Epidermal melanocyte (primary cell): ENCODE measurements around the gene TPSD1.
"Not testable (repeated sequence)": the region's sequence is repeated elsewhere in the genome, so short reads cannot be mapped to it uniquely, and the experiment has no call there.

Experiments
- DNase-seq: peaks from one replicate; pipeline ENCODE4 v3.0.0; 2011; ENCODE audit warnings: low spot score; ENCODE audit not compliant: insufficient read length

The TPSD1 gene

DNA sequence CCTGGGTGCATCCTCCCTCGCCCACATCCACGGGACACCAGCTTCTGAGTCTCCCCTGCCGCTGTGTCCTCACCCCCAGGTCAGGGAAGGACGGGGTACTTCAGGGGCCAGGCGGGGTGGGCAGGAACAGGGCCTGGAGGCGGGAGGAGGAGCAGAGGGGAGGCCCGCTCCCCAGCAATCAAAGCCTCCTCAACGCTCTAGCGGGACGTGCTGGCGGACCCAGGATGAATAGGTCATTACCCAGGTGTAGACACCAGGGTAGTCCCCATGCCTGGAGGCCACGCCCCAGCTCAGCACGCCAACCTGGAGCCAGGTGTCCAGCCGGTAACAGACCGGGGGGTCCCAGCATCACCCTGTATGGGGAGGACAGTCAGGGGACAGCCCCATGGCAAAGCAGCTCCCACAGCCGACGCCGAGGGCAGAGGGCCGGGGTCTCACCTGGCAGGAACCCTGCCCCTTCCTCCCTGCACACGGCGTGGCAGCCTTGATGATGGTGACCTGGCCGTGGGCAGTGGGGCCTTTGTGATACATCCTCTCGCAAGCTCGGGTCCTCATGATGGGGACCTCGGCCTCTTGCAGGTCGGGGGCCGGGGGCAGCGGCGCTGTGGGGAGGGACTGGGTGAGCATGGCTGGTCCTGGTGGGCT, 24.2 kb downstream of the TPSD1 start:
- DNase-seq, result no peak

DNA sequence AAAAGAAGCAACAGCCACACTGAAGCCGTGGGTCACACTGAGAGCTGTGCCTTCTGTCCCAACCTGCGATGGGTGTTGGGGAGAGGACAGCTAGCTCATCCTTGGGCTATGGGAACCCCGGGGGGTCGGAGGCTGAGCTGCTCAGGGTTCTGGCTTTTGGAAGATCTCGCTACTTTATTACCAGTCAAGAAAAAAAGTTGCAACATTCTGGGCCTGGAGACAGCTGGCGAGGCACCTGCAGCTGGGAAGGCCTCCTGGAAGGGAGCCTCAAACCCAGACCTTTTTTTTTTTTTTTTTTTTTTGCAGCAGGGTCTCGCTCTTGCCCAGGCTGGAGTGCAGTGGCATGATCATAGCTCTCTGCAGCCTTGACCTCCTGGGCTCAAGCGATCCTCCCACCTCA, 24.9 kb downstream of the TPSD1 start:
- DNase-seq, result no peak

DNA sequence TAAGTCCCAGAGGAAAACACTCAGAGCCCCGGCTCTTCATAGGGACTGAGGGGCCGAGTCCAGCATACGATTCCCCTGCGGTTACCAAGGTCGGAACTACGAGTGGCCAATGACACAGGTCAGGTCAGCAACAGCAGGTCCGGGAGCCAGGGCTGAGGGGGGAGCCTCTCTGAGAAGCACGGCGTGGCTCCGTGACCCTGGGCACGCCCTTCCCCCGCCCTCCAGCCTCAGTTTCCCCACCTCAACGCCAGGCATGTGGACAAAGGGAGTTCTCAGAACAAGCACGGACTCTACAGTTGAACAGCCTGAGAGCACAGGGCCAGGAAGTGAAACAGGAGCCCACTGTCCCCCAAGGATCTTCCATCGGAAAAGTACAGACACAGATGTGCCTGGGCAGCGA, 25.6 kb downstream of the TPSD1 start:
- no peak for DNase-seq

DNA sequence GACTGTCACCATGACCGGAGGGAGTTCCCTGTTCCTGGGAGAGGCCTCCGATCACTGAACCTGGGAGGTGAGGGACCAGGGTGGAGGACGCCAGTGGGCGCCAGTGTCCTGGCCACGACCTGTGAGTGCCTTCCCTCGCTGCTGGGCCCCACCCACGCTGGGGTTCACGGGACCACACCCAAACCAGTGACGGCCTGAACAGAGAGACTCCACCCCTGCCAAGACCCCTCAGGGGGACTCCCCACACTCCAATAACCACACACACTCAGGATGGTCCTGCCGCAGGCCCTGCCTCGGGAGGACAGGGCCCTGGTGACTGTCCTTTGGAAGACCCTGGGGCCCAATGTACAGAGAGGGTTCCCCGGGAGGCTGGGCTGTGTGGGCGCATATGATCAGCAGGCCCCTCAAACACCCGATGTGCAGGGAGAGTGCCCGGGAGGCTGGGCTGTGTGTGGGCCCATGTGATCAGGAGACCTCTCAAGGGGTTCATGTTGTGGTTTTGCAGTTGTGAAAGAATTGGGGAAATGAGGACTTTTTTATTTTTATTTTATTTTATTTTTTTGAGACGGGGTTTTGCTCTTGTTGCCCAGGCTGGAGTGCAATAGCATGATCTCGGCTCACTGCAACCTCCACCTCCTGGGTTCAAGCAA, 26.6 kb downstream of the TPSD1 start:
- DNase-seq, result no peak

DNA sequence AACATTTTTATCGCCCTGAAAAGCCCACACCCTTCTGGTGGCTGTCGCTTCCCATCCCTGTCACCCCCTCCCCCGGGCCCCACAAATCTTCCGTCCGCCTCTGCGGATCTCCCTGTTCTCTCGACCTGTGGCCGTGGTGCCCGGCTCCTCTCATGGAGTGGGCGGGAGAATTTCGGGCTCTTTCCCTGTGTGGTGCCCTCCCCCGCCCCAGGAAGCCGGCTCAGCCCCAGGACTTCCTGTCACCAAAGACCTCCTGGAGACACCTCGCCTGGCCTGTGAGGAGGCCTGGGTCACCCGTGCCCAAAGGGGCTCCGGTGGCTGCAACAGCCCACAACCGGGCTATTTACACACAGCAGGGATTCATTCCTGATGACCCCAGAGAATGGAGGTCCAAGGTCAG, 27.4 kb downstream of the TPSD1 start:
- DNase-seq, result no peak

DNA sequence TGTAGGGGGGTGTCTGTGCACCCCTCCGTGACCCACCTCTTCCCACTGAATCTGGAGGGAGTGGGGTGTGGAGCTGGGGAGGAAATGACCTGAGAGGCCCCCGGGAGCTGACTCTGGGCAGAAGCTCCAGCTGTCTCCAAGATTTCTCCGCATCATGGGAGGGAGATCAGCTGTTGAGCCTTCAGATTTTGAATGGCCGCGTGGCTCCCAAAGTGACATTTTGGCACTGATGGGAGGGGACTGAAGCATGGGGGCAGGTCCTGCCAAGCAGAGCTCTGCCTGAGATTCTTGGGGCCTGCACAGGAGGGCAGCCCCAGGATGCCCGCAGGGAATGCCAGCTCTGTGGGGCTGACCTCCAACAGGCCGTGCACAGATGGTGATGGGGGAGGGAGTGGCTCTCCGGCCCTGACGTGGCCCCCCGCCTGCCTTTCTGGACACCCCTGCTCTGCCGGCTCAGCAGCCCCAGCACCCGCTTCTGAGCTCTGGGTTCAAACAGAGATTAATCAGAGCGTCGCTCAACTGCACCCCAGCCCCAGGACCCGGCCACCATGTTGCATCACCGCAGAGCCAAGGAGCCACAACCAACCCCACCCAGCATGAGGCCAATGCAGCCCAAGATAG, 28.2 kb downstream of the TPSD1 start:
- DNase-seq, result no peak

DNA sequence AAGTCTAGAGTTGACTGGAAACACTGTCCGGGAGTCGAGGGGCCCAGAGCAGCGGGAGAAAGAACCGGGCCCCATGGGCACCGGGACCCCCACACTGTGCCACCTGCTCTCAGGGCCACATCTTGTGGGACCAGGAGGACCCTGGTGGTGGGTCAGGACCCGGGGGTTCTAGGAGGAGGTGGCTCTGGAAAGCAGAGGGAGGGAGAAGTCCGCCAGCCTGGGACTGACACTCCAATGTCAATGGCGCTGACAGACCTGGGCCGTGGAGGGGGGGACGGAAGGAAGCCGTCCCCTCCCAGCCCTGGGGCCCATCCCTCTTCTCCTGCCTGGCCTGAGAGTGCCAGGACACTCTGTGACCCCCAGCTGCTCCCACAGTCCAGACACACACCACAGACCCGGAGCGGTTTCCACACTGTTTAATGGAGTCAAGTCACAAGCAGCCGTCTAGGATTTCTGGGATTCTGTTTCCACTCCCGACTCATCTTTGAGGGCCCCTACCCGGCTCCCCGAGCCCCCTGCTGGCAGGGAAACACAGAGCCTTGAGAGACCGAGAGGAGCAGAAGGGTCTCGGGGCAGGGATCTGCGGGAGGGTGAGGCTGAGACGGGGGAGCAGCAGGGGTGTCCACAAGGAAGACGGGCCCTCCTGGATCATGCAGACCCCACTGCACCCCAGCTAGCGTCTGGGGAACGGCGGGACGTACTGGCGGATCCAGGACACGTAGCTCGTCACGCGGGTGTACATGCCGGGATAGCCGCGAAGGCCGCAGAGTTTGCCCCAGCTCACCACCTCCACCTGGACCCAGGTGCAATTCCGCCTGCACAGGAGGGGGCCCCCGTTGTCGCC, 30.0 kb downstream of the TPSD1 start:
- DNase-seq, result no peak

DNA sequence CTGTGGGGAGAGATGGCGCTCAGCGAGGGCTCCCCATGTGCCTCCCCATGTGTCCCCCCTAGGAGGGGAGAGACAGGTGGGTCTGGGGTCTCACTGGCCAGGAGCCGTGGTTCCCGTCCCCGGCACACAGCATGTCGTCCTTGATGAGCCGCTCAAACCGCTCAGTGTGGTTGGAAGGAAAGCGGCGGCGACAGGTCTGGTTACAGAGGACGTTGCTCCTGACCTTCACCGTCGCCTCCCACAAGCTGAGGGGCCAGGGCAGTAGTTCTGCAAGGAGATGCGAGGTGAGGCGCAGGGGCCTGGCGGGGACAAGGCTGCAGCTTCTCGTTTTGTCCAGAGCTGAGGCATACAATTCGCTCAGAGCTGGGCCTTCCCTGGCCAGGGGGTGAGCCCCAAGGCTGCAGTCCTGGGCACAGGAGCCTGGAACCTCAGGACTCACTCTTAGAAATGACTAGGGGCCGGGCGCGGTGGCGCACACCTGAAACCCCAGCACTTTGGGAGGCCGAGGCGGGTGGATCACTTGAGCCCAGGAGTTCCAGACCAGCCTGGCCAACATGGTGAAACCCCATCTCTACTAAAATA, 30.7 kb downstream of the TPSD1 start:
- no peak for DNase-seq

DNA sequence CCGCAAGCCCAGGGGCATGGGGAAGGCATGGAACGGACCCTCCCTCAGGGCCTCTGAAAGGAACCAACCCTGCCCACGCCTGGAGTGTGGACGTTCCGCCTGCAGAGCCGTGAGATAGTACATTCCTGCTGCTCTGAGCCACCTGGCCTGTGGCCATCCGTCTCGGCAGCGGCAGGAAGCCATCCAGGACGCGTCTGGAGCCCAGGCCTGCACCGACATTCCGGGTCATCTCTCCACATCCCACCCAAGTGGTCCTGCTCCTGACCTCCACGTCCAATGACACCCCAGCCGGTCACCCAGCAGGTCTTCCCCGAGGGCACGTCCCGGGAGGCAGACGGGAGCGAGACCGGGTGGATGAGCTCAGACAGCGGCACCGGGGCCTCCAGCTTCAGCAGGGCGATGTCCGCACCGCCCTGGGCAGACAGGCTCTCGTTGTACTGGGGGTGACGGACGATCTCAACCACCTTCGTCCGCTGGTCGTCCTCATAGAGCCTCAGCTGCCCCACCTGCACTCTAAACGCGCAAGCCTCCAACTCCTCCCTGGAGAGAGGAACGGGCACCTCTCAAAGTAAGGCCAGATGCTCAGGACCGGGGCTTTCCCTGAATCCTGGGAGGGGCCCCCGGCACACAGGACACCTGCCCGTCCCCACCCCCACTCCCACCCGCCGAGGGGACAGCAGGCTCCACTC, 32.3 kb downstream of the TPSD1 start:
- DNase-seq, result no peak

DNA sequence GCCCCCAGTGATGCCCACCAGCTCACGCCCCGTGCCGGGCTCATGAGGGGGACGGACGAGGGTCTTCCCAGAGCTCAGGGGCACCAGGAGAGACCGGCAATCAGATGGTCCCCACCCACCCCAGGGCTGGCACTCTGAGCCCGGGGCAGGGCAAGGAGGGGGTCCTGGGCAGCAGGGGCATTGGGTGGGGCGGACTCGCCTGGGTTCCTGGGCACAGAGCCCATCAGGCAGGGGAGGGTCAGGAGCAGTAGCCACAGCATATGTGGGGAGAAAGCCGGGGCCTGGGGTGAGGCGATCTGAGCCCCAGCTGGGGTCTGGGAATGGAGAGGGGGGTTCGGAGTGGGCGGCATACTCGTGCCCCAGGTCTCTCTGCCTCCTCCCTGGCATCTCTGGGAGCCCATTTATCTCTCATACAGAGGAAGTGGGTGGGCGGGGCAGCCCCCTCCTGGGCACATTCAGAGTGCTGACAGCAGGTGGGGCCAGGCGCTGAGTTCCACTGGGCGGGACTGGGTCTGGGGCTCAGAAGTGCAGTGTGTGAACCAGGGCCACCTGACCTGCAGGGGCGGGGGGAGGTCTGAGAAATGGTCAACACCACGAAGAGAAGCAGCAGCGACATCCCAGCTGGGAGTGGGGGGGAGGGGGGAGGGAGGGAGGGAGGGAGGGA, 33.1 kb downstream of the TPSD1 start:
- DNase-seq, result no peak

DNA sequence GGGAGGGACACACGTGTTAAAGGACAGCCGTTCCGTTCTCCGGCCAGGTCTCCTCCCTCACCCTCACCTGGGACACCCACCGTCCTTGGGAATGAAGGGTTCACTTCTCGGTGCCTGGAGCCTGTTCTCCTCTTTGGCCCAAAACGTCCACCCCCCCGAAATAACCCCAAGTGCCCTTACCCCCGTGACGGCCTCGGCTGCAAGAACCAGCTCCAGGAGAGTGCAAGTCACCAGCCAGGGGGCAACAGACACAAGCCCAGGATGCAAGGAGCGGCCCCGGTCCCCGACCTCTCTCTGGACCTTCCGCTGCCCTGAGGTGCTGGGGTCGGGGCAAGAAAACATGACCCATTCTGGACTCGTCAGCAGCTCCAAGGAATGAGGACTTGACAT, 33.6 kb downstream of the TPSD1 start:
- no peak for DNase-seq

DNA sequence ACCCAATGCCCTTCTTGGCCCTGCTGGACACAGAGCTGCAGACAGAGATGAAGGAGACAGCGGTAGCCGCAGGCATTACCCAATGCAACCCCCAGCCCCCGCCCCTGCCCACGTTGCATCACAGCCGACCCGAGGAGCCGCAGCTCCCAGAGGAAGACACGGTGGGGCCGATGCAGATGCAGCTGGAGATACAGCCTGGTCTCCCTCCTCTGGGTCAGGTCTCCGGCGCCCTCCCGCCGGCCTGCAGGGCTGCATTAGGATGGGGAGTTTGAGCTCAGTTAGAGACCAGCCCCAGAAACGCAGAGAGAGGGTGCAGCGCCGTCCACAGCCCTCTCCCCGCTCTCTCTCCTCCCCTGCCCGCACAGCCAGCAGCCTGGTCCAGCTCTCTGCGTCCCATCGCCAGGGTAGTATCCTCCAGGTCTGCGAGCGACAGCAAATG, 34.2 kb downstream of the TPSD1 start:
- DNase-seq, result no peak

DNA sequence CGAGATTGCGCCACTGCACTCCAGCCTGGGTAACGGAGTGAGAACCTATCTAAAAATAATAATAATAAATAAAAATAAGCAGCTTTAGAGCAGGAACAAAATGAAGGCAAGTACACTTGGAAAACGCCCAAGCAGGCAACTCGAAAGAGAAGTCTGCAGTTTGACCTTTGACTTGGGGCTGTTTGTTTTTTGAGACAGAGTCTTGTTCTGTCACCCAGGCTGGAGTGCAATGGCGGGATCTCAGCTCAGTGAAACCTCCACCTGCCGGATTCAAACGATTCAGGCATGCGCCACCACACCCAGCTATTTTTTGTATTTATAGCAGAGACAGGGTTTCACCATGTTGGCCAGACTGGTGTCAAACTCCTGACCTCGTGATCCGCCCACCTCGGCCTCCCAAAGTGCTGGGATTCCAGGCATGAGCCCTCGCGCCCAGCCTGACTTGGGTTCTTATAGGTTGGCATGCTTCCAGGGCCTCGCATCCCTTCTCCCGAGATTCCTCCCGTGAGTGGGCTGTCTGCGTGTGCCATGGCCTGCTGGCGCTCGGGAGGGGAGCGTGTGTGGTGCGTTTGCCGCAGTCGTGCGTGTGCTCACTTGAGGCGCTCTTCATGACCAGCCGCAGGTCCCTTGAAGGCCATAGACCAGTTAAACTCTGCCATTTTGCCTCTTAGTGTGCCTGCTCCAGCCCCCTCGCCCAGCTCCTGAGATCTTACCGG, 35.1 kb downstream of the TPSD1 start:
- DNase-seq, result no peak

DNA sequence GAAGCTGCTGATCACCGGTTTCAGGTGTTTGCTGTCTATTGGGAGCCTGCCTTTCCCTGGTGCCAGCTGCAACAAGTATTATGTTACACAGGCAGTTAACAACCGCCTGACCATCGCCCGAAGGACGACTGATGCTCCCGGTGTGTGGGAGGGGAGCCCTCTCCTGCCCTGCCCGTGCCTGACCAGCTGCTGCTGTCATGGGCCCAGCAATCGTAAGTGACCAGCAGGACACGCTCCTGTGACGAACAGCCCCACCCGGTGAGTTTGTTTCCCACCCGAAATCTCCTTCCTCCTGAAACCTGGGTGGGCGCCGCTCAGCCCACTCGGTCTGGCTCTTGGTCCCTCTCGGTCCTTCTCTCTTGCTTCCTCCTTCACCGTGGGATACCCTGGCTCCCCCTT, 35.7 kb downstream of the TPSD1 start:
- no peak for DNase-seq

DNA sequence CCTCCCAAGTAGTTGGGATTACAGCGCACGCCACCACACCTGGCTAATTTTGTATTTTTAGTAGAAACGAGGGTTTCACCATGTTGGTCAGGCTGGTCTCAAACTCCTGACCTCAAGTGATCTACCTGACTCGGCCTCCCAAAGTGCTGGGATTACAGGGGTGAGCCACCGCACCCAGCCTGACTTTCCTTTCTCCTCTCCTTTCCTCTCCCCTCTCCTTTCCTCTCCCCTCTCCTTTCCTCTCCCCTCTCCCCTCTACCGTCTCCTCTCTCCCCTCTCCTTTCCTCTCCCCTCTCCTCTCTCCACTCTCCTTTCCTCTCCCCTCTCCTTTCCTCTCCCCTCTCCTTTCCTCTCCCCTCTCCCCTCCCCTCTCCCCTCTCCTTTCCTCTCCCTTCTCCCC, 36.3 kb downstream of the TPSD1 start:
- not testable (repeated sequence) for DNase-seq

DNA sequence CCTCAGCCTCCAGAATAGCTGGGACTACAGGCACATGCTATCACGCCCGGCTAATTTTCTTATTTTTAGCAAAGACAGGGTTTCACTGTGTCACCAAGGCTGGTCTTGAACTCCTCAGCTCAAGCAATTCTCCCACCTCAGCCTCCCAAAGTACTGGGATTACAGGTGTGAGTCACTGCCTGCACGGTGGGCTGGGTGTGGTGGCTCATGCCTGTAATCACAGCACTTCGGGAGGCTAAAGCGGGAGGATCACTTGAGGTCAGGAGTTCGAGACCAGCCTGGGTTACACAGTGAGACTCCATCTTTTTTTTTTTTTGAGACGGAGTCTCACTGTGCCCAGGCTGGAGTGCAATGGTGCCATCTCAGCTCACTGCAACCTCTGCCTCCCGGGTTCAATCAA, 36.9 kb downstream of the TPSD1 start:
- not testable (repeated sequence) for DNase-seq

DNA sequence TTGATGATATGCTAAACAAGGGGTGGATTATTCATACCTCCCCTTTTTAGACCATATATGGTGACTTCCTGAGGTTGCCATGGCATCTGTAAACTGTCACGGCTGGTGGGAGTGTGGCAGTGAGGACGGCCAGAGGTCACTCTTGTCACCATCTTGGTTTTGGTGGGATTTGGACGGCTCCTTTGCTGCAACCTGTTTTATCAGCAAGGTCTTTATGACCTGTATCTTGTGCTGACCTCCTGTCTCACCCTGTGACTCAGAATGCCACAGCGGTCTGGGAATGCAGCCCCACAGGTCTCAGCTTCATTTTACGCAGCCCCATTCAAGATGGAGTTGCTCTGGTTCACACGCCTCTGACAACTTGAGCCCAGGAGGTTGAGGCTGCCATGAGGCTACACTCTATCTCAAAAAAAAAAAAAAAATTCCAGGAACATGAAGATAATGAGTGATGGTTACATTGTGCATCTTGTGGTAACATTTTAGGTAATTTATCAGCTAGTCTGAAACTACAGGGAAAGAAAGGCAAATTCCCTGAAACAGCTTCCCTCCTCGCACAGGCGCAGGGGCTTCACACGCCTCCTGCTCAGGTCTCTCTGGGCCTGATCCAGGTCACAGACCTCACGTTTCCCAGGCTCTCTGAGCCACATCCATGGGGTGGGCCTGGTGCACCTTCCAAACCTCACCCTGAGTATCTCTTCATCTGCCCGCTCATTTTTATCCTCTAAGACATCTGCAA, 38.2 kb downstream of the TPSD1 start:
- DNase-seq, result no peak

DNA sequence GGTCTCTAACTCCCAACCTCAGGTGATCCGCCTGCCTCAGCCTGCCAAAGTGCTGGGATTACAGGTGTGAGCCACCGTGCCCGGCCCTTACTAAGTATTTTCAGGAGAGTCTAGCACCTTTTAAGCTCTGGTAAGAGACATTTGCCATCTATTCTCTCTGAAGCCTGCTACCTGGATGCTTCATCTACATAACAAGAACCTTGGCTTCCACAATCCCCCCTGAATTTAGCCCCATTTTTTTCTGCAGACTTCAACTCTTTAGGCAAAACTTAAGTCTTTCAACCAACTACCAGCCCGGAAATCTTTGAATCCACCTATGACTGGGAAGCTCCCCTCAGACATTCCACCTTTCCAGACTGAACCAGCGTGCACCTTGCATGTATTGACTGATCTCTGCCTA, 39.6 kb downstream of the TPSD1 start:
- no peak for DNase-seq

DNA sequence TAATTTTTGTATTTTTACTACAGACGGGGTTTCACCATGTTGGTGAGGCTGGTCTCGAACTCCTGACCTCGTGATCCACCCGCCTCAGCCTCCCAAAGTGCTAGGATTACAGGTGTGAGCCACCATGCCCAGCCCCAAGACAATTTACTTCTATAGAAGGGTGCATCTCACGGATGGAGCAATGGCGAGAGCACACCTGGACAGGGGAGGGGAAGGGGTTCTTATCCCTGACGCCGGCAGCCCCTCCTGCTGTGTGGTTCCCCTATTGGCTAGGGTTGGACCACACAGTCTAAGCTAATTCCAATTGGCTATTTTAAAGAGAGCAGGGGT, 40.8 kb downstream of the TPSD1 start:
- DNase-seq, result not testable (repeated sequence)
